Heart right ventricle (tissue), 16 donors: ENCODE results near the gene MYO1C. TPM values are rescaled to one million over a fixed set of nuclear protein-coding genes. Genes with fewer than 3 reads are reported as not detected.

Source experiments
- ATAC-seq, 8 donors: fragments of 200-7000 bp; cut with Tn5 transposase; one replicate each; pipeline ENCODE4 v1.9.1; 2020; ENCODE audit warnings: mild to moderate bottlenecking in 8 of 8, moderate library complexity in 8 of 8, moderate number of reproducible peaks in 1 of 8
- DNase-seq, 2 donors: peaks; one replicate each; pipeline ENCODE4 v3.0.0-alpha.2; 2020
- H3K27ac ChIP-seq, 10 donors: fragments of 200-600 bp; sonication (generic) in 2 of 10; one replicate each; pipeline versions ENCODE4 v1.5.0 to v1.8.0; 2020 to 2022; ENCODE audit warnings: mild to moderate bottlenecking in 3 of 10
- H3K27me3 ChIP-seq, 7 donors: fragments of 200-600 bp; one replicate each; pipeline ENCODE4 v1.8.0; 2021 to 2022; ENCODE audit warnings: mild to moderate bottlenecking in 2 of 7
- H3K36me3 ChIP-seq, 9 donors: fragments of 200-600 bp; sonication (generic) in 1 of 9; one replicate each; pipeline versions ENCODE4 v1.5.0 to v1.8.0; 2020 to 2022; ENCODE audit warnings: mild to moderate bottlenecking in 2 of 9
- H3K4me1 ChIP-seq, 9 donors: fragments of 200-600 bp; sonication (generic) in 1 of 9; one replicate each; pipeline versions ENCODE4 v1.5.0 to v1.8.0; 2020 to 2022; ENCODE audit warnings: mild to moderate bottlenecking in 4 of 9
- H3K4me3 ChIP-seq, 10 donors: fragments of 200-600 bp; sonication (generic) in 2 of 10; one replicate each; pipeline versions ENCODE4 v1.5.0 to v1.8.0; 2020 to 2022; ENCODE audit warnings: mild to moderate bottlenecking in 7 of 10, moderate library complexity in 2 of 10
- H3K9me3 ChIP-seq, 11 donors: fragments of 200-600 bp in 10 of 11; sonication (generic) in 2 of 11; one replicate each; pipeline versions ENCODE4 v1.5.0 to v1.8.0; 2013 to 2022; ENCODE audit warnings: mild to moderate bottlenecking in 2 of 11, control low read depth in 1 of 11, moderate library complexity in 1 of 11
- CTCF ChIP-seq, 9 donors: fragments of 200-600 bp; sonication (generic) in 2 of 9; IDR thresholded peaks; one replicate each; pipeline versions ENCODE4 v1.5.0 to v1.8.0; 2021 to 2022; ENCODE audit warnings: antibody characterized with exemption in 9 of 9, mild to moderate bottlenecking in 5 of 9, moderate library complexity in 1 of 9
- WGBS, 2 donors: extraction: QIAGEN DNeasy Blood & Tissue Kit; methylation state at CpG; one replicate each; pipeline ENCODE4 v1.1.7; 2013; ENCODE audit warnings: inconsistent platforms in 1 of 2; 5-methylcytosine and 5-hydroxymethylcytosine counted together
- intact Hi-C, 10 donors: fragments of 100-400 bp; cut with DNase I; formaldehyde crosslinking; loops; one replicate each; pipeline versions ENCODE4 v1.11.1 to v1.14.2; 2022
- polyA plus RNA-seq, 2 donors: library from polyadenylated mRNA; stranded (reverse); fragments of 200-250 nt; gene quantifications; one replicate each; pipeline ENCODE4 v1.2.3, GENCODE V29; 2013
- total RNA-seq, 10 donors: library from RNA; stranded (reverse); fragmentation: NEBNext Ultra II Directional in 3 of 10; extraction: Animal tissue kit (Norgen Biotek cat#: 25700) in 3 of 10; gene quantifications; one replicate each; pipeline versions ENCODE4 v1.2.1 to v1.2.4, GENCODE V29; 2021 to 2023
- donor health status: Arrhythmogenic right ventricular cardiomyopathy.
- donor health status: ischemic (EF 13 %, LVEDD 7.1; RV severe dilation, severe dysfunction).
- donor health status: healthy with polysubstance abuse.
- donor health status: DM: no; HTN: yes; CAD: no.
- donor health status: DM: no; HTN: no; CAD: no.
- donor health status: ischemic (EF 25% LVEDD 6.9; RV normal size, moderate dysfunction).
- donor health status: ischemic (EF 25% LVEDD 5.7; RV mildly dilated, moderate dysfunction).
- donor health status: healthy.
- donor health status: DM: yes; HTN: yes; CAD: no.
- donor health status: Ischemic cardiomyopathy.
- donor health status: ischemic (EF 35%, LVEDD 5.7; RV mildly dilated, moderate dysfunction).
- donor health status: nonischemic (EF 11% LVEDD 7.7; RV severe dilation, severe dysfunction).
- donor health status: DM: yes; HTN: yes; CAD: no.
- donor health status: PGD.
- donor health status: ischemic (EF 29% LVEDD 5.4; RV normal size, mild dysfunction).
- donor health status: nonischemic (EF 23%, LVEDD 6.1; RV moderate dilation, normal function).

MYO1C gene
- total and polyA plus RNA-seq, 12 donors = 101 to 229 (median 169) TPM

- H3K9me3 ChIP-seq = no peaks in the 10 kb centered on the region
- peaks cover 0 to 11% (median 7%) of the 10 kb centered on the region in 9 donors for H3K36me3 ChIP-seq
- peaks cover 24 to 85% (median 73%) of the 10 kb centered on the region in 9 donors for H3K4me1 ChIP-seq
- peak overlapping the region; percentile 90 to 100 (median 98) for H3K27ac ChIP-seq
- H3K27me3 ChIP-seq = peaks cover 0 to 48% (median 0%) of the 10 kb centered on the region in 7 donors
- WGBS, 2 donors = 1% methylated on average over 66 to 72 of the region's 72 CpGs
- H3K4me3 ChIP-seq = peak overlapping the region; percentile 29 to 78 (median 72)
- ATAC-seq = peak; percentile 59 to 75 (median 67)
- peak; percentile 91 for DNase-seq
- intact Hi-C loops = loop anchor here in 3 of 10 donors (2.0 to 10.0 kb wide), 3 partner anchors 29 to 123 kb away; partner anchors contain the start of genes CRK (in 1 of the 3) and INPP5K (in 1 of the 3)
- peak in 3 of 9 donors; percentile 8 to 18 (median 14) for TF ChIP-seq CTCF (IDR thresholded peaks at IDR 0.05)
These were observed 4.3 kb downstream of the MYO1C start for GRCh38 chr17:1487939-1488825.

- TF ChIP-seq CTCF (IDR thresholded peaks at IDR 0.05) = no peak
- H3K27me3 ChIP-seq = peaks cover 0 to 41% (median 0%) of the 10 kb centered on the region in 7 donors
- peak in 7 of 8 donors; percentile 2 to 15 (median 4) for ATAC-seq
- intact Hi-C loops = loop anchor here in 2 of 10 donors (2.0 to 10.0 kb wide), 2 partner anchors 30 to 122 kb away; partner anchors contain the start of gene INPP5K (in 1 of the 2)
- H3K9me3 ChIP-seq = no peaks in the 10 kb centered on the region
- H3K4me3 ChIP-seq = peak overlapping the region; percentile 10 to 78 (median 72)
- H3K27ac ChIP-seq = peak overlapping the region; percentile 90 to 100 (median 98)
- 32 to 40% methylated on average over 72 to 74 of the region's 74 CpGs for WGBS, 2 donors
- peak; percentile 73 to 77 for DNase-seq
- H3K4me1 ChIP-seq = peaks cover 21 to 81% (median 62%) of the 10 kb centered on the region in 9 donors
- peaks cover 0 to 21% (median 14%) of the 10 kb centered on the region in 9 donors for H3K36me3 ChIP-seq
These were observed 5.4 kb downstream of the MYO1C start for GRCh38 chr17:1486802-1487695.

GRCh38 chr17:1485423-1486376 is 6.8 kb downstream of the MYO1C start:
- Histone ChIP-seq H3K27ac (peak overlapping the region; percentile 90 to 100 (median 98)), H3K9me3 (no peaks in the 10 kb centered on the region), H3K4me1 (peaks cover 21 to 85% (median 56%) of the 10 kb centered on the region in 9 donors), H3K36me3 (peaks cover 0 to 35% (median 24%) of the 10 kb centered on the region in 9 donors), H3K27me3 (peaks cover 0 to 38% (median 0%) of the 10 kb centered on the region in 7 donors), H3K4me3 (peak overlapping the region; percentile 49 to 78 (median 72))
- intact Hi-C loops = loop anchor here in 2 of 10 donors (2.0 to 10.0 kb wide), 3 partner anchors 29 to 121 kb away; partner anchors contain the start of genes CRK (in 1 of the 2) and INPP5K (in 1 of the 2)
- no peak for TF ChIP-seq CTCF (IDR thresholded peaks at IDR 0.05)
- DNase-seq (peak; percentile 79 to 83), ATAC-seq (peak; percentile 17 to 37 (median 23))
- WGBS, 2 donors = 2 to 3% methylated on average over 90 to 127 of the region's 127 CpGs
